H9 (cell line): ENCODE data around the gene PCNX2. TPM values are rescaled to one million over a fixed set of nuclear protein-coding genes. Genes with fewer than 3 reads are reported as not detected.

Experiments used
- DNase-seq: peaks from one replicate; pipeline ENCODE4 v3.0.0-alpha.2; 2017
- H2AFZ ChIP-seq: one replicate; pipeline ENCODE4 v1.6.1; 2013; ENCODE audit warnings: mild to moderate bottlenecking, low read length, control low read depth, moderate library complexity
- H2AK5ac ChIP-seq: 2 replicates; pipeline ENCODE4 v1.6.1; 2013; ENCODE audit warnings: low read length, control low read depth, mixed read lengths; ENCODE audit not compliant: insufficient read length
- H2BK120ac ChIP-seq: one replicate; pipeline ENCODE4 v1.6.1; 2013; ENCODE audit warnings: low read depth, mild to moderate bottlenecking, low read length, control low read depth, inconsistent platforms; ENCODE audit not compliant: poor library complexity, severe bottlenecking
- H2BK12ac ChIP-seq: 2 replicates; pipeline ENCODE4 v1.6.1; 2013; ENCODE audit warnings: low read length, control low read depth, mixed read lengths, low read depth; ENCODE audit not compliant: insufficient read length
- H2BK15ac ChIP-seq: 2 replicates; pipeline ENCODE4 v1.6.1; 2013; ENCODE audit warnings: low read depth, low read length, control low read depth
- H2BK20ac ChIP-seq: one replicate; pipeline ENCODE4 v1.6.1; 2013; ENCODE audit warnings: low read depth, mild to moderate bottlenecking, low read length, control low read depth, inconsistent platforms; ENCODE audit not compliant: poor library complexity, severe bottlenecking
- H2BK5ac ChIP-seq: 2 replicates; pipeline ENCODE4 v1.6.1; 2013; ENCODE audit warnings: low read length, control low read depth, mixed read lengths; ENCODE audit not compliant: insufficient read length
- H3K14ac ChIP-seq: 2 replicates; pipeline ENCODE4 v1.6.1; 2013; ENCODE audit warnings: low read length, control low read depth; ENCODE audit not compliant: insufficient read depth
- H3K18ac ChIP-seq: 2 replicates; pipeline ENCODE4 v1.6.1; 2013; ENCODE audit warnings: low read depth, mild to moderate bottlenecking, mixed read lengths, low read length, control low read depth; ENCODE audit not compliant: insufficient read length
- H3K23ac ChIP-seq: 2 replicates; pipeline ENCODE4 v1.6.1; 2013; ENCODE audit warnings: low read length, control low read depth, mixed read lengths, low read depth; ENCODE audit not compliant: insufficient read length
- H3K23me2 ChIP-seq: 2 replicates; pipeline ENCODE4 v1.6.1; 2013; ENCODE audit warnings: low read depth, mild to moderate bottlenecking, mixed read lengths, low read length, control low read depth; ENCODE audit not compliant: insufficient read length, poor library complexity, severe bottlenecking
- H3K27ac ChIP-seq: 2 replicates; pipeline ENCODE4 v1.5.1; 2013; ENCODE audit warnings: low read length, control low read depth, mixed read lengths, low read depth; ENCODE audit not compliant: insufficient read length
- H3K27me3 ChIP-seq: 2 replicates; pipeline ENCODE4 v1.6.1; 2013; ENCODE audit warnings: low read length, control low read depth, inconsistent platforms; ENCODE audit not compliant: insufficient read depth
- H3K4ac ChIP-seq: 2 replicates; pipeline ENCODE4 v1.6.1; 2013; ENCODE audit warnings: low read depth, mild to moderate bottlenecking, control low read depth, inconsistent platforms, low read length, moderate library complexity
- H3K4me1 ChIP-seq: 2 replicates; pipeline ENCODE4 v1.6.1; 2013; ENCODE audit warnings: low read length, control low read depth, inconsistent platforms; ENCODE audit not compliant: insufficient read depth
- H3K4me2 ChIP-seq: 2 replicates; pipeline ENCODE4 v1.6.1; 2013; ENCODE audit warnings: low read length, control low read depth, mixed read lengths; ENCODE audit not compliant: insufficient read length, insufficient read depth
- H3K56ac ChIP-seq: 2 replicates; pipeline ENCODE4 v1.6.1; 2013; ENCODE audit warnings: low read depth, mild to moderate bottlenecking, mixed read lengths, low read length, control low read depth; ENCODE audit not compliant: insufficient read length
- H3K79me1 ChIP-seq: 2 replicates; pipeline ENCODE4 v1.6.1; 2013; ENCODE audit warnings: low read depth, mild to moderate bottlenecking, moderate library complexity, low read length, control low read depth, inconsistent platforms; ENCODE audit not compliant: insufficient read depth, poor library complexity, severe bottlenecking
- H3K79me2 ChIP-seq: 2 replicates; pipeline ENCODE4 v1.6.1; 2013; ENCODE audit warnings: low read length, control low read depth, inconsistent platforms; ENCODE audit not compliant: insufficient read depth
- H3K9ac ChIP-seq: 2 replicates; pipeline ENCODE4 v1.6.1; 2013; ENCODE audit warnings: low read length, control low read depth, mixed read lengths; ENCODE audit not compliant: insufficient read length; ENCODE audit errors: extremely low read depth
- H3K9me3 ChIP-seq: one replicate; pipeline ENCODE4 v1.6.1; 2013; ENCODE audit warnings: low read depth, low read length, inconsistent platforms; ENCODE audit not compliant: control insufficient read depth
- H3T11ph ChIP-seq: one replicate; pipeline ENCODE4 v1.6.1; 2013; ENCODE audit warnings: mild to moderate bottlenecking, low read length, control low read depth, inconsistent platforms
- H4K20me1 ChIP-seq: one replicate; pipeline ENCODE4 v1.6.1; 2013; ENCODE audit not compliant: control insufficient read depth, insufficient read length, insufficient read depth
- H4K5ac ChIP-seq: 2 replicates; pipeline ENCODE4 v1.6.1; 2013; ENCODE audit warnings: low read depth, mild to moderate bottlenecking, mixed read lengths, low read length, control low read depth; ENCODE audit not compliant: insufficient read length
- H4K8ac ChIP-seq: replicated peaks from 2 replicates; pipeline ENCODE4 v1.6.1; 2013; ENCODE audit warnings: low read length, control low read depth, mixed read lengths, low read depth; ENCODE audit not compliant: insufficient read length
- H4K91ac ChIP-seq: 2 replicates; pipeline ENCODE4 v1.6.1; 2013; ENCODE audit warnings: low read depth, mild to moderate bottlenecking, moderate library complexity, mixed read lengths, low read length, control low read depth; ENCODE audit not compliant: insufficient read length
- H3K27ac Mint-ChIP-seq, 3 experiments: 2 replicates in 2 of 3; 3 replicates in 1 of 3; pipeline ENCODE4 v1.8.0; 2020 to 2021; ENCODE audit warnings: mixed read lengths in 3 of 3, mild to moderate bottlenecking in 1 of 3, moderate library complexity in 1 of 3
- H3K27me3 Mint-ChIP-seq: 2 replicates; pipeline ENCODE4 v1.8.0; 2021; ENCODE audit warnings: low read depth, mild to moderate bottlenecking, moderate library complexity, mixed read lengths
- H3K36me3 Mint-ChIP-seq, 3 experiments: 2 replicates in 2 of 3; 3 replicates in 1 of 3; pipeline ENCODE4 v1.8.0; 2020 to 2021; ENCODE audit warnings: low read depth in 3 of 3, mixed read lengths in 3 of 3; ENCODE audit not compliant: insufficient read depth in 1 of 3
- H3K4me1 Mint-ChIP-seq, 2 experiments: 2 replicates each; pipeline ENCODE4 v1.8.0; 2020; ENCODE audit warnings: mixed read lengths in 2 of 2
- H3K4me3 Mint-ChIP-seq, 2 experiments: 2 replicates in 1 of 2; 3 replicates in 1 of 2; pipeline ENCODE4 v1.8.0; 2020 to 2021; ENCODE audit warnings: mild to moderate bottlenecking in 2 of 2, mixed read lengths in 2 of 2, moderate library complexity in 1 of 2
- H3K9me3 Mint-ChIP-seq, 2 experiments: 2 replicates in 1 of 2; 3 replicates in 1 of 2; pipeline ENCODE4 v1.8.0; 2020; ENCODE audit warnings: mild to moderate bottlenecking in 2 of 2, mixed read lengths in 2 of 2, moderate library complexity in 1 of 2
- CTCF ChIP-seq: fragments of 200-600 bp; sonication (generic); conservative IDR thresholded peaks from 3 replicates; pipeline ENCODE4 v1.8.0; 2021; ENCODE audit warnings: antibody characterized with exemption, mild to moderate bottlenecking
- WGBS: extraction: QIAGEN DNeasy Blood & Tissue Kit; methylation state at CpG from one replicate; pipeline ENCODE4 v1.1.7; 2013; ENCODE audit warnings: missing lambda C conversion rate, low lambda C conversion rate, mixed read lengths; ENCODE audit not compliant: insufficient read length; ENCODE audit errors: extremely low coverage; 5-methylcytosine and 5-hydroxymethylcytosine counted together
- total RNA-seq: library from RNA; stranded (reverse); gene quantifications from 2 replicates; pipeline ENCODE4 v1.2.1, GENCODE V29; 2021

Gene PCNX2
- total RNA-seq, 1 experiment from 2014 or later = 45.1 TPM

- Mint-ChIP-seq H3K9me3 (peaks cover 4 to 12% of the 10 kb centered on the region in 2 experiments; a peak in 3 of 5 replicates), H3K4me1 (no peaks in the 10 kb centered on the region; a peak in 1 of 4 replicates), H3K4me3 (no peak overlapping the region), H3K27me3 (no peaks in the 10 kb centered on the region), H3K27ac (peak overlapping the region in 1 of 3 experiments; percentile 70; a peak in 1 of 7 replicates), H3K36me3 (peaks cover 48 to 77% (median 74%) of the 10 kb centered on the region in 3 experiments)
- H3K18ac ChIP-seq = no peak overlapping the region
- no CpG with 5 or more reads among the region's 5 CpGs for WGBS
- no peak overlapping the region for H3K23ac ChIP-seq
- no peak overlapping the region for H3K4me2 ChIP-seq
- H3K27ac ChIP-seq = no peak overlapping the region
- no peak overlapping the region for H3K4ac ChIP-seq
- H4K8ac ChIP-seq = no peak overlapping the region
- H3K79me2 ChIP-seq = no peaks in the 10 kb centered on the region; the same call in 1 of the 2 replicates
- H3K79me1 ChIP-seq = peaks cover 4% of the 10 kb centered on the region
- no peak overlapping the region for H2BK20ac ChIP-seq
- no peak overlapping the region for H2BK5ac ChIP-seq
- no peak overlapping the region for H3K14ac ChIP-seq
- H3K9me3 ChIP-seq = no peaks in the 10 kb centered on the region
- no peak overlapping the region for H2BK120ac ChIP-seq
- H3K27me3 ChIP-seq = no peaks in the 10 kb centered on the region
- H3K23me2 ChIP-seq = no peaks in the 10 kb centered on the region
- H2BK15ac ChIP-seq = no peak overlapping the region
- no peak overlapping the region for H2AK5ac ChIP-seq
- H3K56ac ChIP-seq = no peak overlapping the region
- no peak for TF ChIP-seq CTCF
- H2BK12ac ChIP-seq = no peak overlapping the region
- no peak overlapping the region for H4K91ac ChIP-seq
- H3K9ac ChIP-seq = no peak overlapping the region
- H2AFZ ChIP-seq = no peak overlapping the region
- H3K4me1 ChIP-seq = no peaks in the 10 kb centered on the region
- no peak for DNase-seq
- H4K5ac ChIP-seq = no peak overlapping the region
- no peak overlapping the region for H3T11ph ChIP-seq
- no peaks in the 10 kb centered on the region for H4K20me1 ChIP-seq
Measured at GRCh38 chr1:232969799-232970198, 325.7 kb downstream of the PCNX2 start.
